ENCODE measurements around the gene AGAP4. TPM values are rescaled to one million over a fixed set of nuclear protein-coding genes. Genes with fewer than 3 reads are reported as not detected.
"Not testable (repeated sequence)": the region's sequence is repeated elsewhere in the genome, so short reads cannot be mapped to it uniquely, and the experiment has no call there.

Gene AGAP4
- polyA plus RNA-seq, 2 of the 4 experiments (the other 2 are of a cell fraction): 7.7 to 12.2 TPM

GRCh38 chr10:45819552-45819951 lies 27.7 kb downstream of the AGAP4 start:
- Histone ChIP-seq H3K27ac (no peak overlapping the region), H3K4me3 (no peak overlapping the region), H3K4me1 (no peaks in the 10 kb centered on the region), H3K9me3 (no peaks in the 10 kb centered on the region), H3K4me2 (no peak overlapping the region)
- 73% methylated on average over 9 of the region's 9 CpGs for WGBS (ENCODE audit: missing lambda C conversion rate)
- ChIA-PET POLR2A (no interaction called here), CTCF (no interaction called here)
- FAIRE-seq (no peak), DNase-seq (ENCODE audit: low read depth in 1 of 2, low spot score in 1 of 2) (no peak), ATAC-seq (no peak)
- no peak for TF ChIP-seq CHD4 (IDR thresholded peaks at IDR 0.05; ENCODE audit: borderline replicate concordance)
- TF ChIP-seq CBX8 (IDR thresholded peaks at IDR 0.05): no peak
- no peak for TF ChIP-seq HOXB5 (CRISPR knock-in tag; IDR thresholded peaks at IDR 0.05)
- TF ChIP-seq KDM5A (IDR thresholded peaks at IDR 0.05): no peak

- TF ChIP-seq ELK1 (IDR thresholded peaks at IDR 0.05; ENCODE audit: low read depth, low read length) (no peak), SMC3 (IDR thresholded peaks at IDR 0.05) (no peak), GATA3 (IDR thresholded peaks at IDR 0.05; ENCODE audit: borderline replicate concordance) (no peak), USF2 (IDR thresholded peaks at IDR 0.05) (no peak), FOSL2 (IDR thresholded peaks at IDR 0.05) (no peak), FOSL2 (CRISPR knock-in tag; IDR thresholded peaks at IDR 0.05) (no peak), ZSCAN20 (CRISPR knock-in tag; IDR thresholded peaks at IDR 0.05) (no peak), CHD2 (IDR thresholded peaks at IDR 0.05; ENCODE audit: low read length, partially characterized antibody) (no peak), EP300 (IDR thresholded peaks at IDR 0.05) (no peak)
- H3K4me1 ChIP-seq: no peaks in the 10 kb centered on the region
- H3K4me2 ChIP-seq: no peak overlapping the region
- no peak overlapping the region for H3K4me3 ChIP-seq
- FAIRE-seq (no peak), DNase-seq (ENCODE audit: low read depth in 1 of 2, low spot score in 1 of 2) (no peak), ATAC-seq (no peak)
- ChIA-PET CTCF (no interaction called here), POLR2A (no interaction called here)
- no peaks in the 10 kb centered on the region for H3K9me3 ChIP-seq
- WGBS (ENCODE audit: missing lambda C conversion rate): 71% methylated on average over 3 of the region's 3 CpGs
- H3K27ac ChIP-seq: no peak overlapping the region
Measured at GRCh38 chr10:45817912-45818311, 29.4 kb downstream of the AGAP4 start.

- DNase-seq (ENCODE audit: low read depth in 1 of 2, low spot score in 1 of 2): no peak
- ATAC-seq: no peak
- H3K4me1 ChIP-seq: no peaks in the 10 kb centered on the region
- TF ChIP-seq MAFK (IDR thresholded peaks at IDR 0.05; ENCODE audit: partially characterized antibody) (no peak), EHF (CRISPR knock-in tag; IDR thresholded peaks at IDR 0.05) (no peak), ATOH8 (CRISPR knock-in tag; IDR thresholded peaks at IDR 0.05; ENCODE audit: low read depth) (no peak), BHLHE40 (IDR thresholded peaks at IDR 0.05; ENCODE audit: low read depth, low read length) (no peak), ESRRA (IDR thresholded peaks at IDR 0.05; ENCODE audit: borderline replicate concordance, low read length) (no peak), MAZ (IDR thresholded peaks at IDR 0.05; ENCODE audit: borderline replicate concordance, low read depth, low read length) (no peak), NPAS2 (CRISPR knock-in tag; IDR thresholded peaks at IDR 0.05; ENCODE audit: borderline replicate concordance) (no peak), ZFP36 (IDR thresholded peaks at IDR 0.05; ENCODE audit: borderline replicate concordance, partially characterized antibody) (no peak), RAD21 (conservative IDR thresholded peaks at IDR 0.05 in 1 of 2, IDR thresholded peaks at IDR 0.05 in 1 of 2) (no peak), EP300 (IDR thresholded peaks at IDR 0.05) (no peak), BCL3 (IDR thresholded peaks at IDR 0.05) (no peak), CTCF (IDR thresholded peaks at IDR 0.05) (no peak), SREBF2 (IDR thresholded peaks at IDR 0.05) (no peak), ZSCAN20 (CRISPR knock-in tag; IDR thresholded peaks at IDR 0.05) (no peak)
- no peaks in the 10 kb centered on the region for H3K9me3 ChIP-seq
- POLR2A ChIA-PET: no interaction called here
- no peak for FAIRE-seq
- WGBS (ENCODE audit: missing lambda C conversion rate): 65% methylated on average over 3 of the region's 7 CpGs
- H3K4me3 ChIP-seq: no peak overlapping the region
- CTCF ChIA-PET: no interaction called here
- no peak overlapping the region for H3K27ac ChIP-seq
- no peak overlapping the region for H3K4me2 ChIP-seq
Measured at GRCh38 chr10:45817130-45817859, 30.0 kb downstream of the AGAP4 start.

GRCh38 chr10:45814146-45814545 lies 33.2 kb downstream of the AGAP4 start:
- 77% methylated on average over 4 of the region's 4 CpGs for WGBS (ENCODE audit: missing lambda C conversion rate)
- DNase-seq (ENCODE audit: low read depth in 1 of 2, low spot score in 1 of 2); H3K4me1 ChIP-seq; POLR2A ChIA-PET; H3K4me3 ChIP-seq; H3K9me3 ChIP-seq; FAIRE-seq; H3K27ac ChIP-seq; ATAC-seq; H3K4me2 ChIP-seq: not testable (repeated sequence)
- CTCF ChIA-PET: interaction anchor here (0.6 kb wide), 1 partner anchor 577 kb away, joined by 5 read pairs; no protein-coding TSS in a partner anchor
